Gastroesophageal sphincter (tissue), 4 donors: Measurements from ENCODE around the gene RNF150. TPM values are rescaled to one million over a fixed set of nuclear protein-coding genes. Genes with fewer than 3 reads are reported as not detected.

Source experiments
- ATAC-seq: fragments of 150-250 bp; one replicate; pipeline ENCODE4 v1.9.1; 2016; ENCODE audit warnings: mild to moderate bottlenecking, moderate library complexity
- H3K27ac ChIP-seq, 4 donors: fragments of 200-600 bp; sonication (generic) in 3 of 4; 1 replicate in 3 of 4; 2 replicates in 1 of 4; pipeline ENCODE4 v1.5.1; 2016 to 2019
- H3K27me3 ChIP-seq: fragments of 200-600 bp; sonication (generic); one replicate; pipeline ENCODE4 v1.5.1; 2019
- H3K36me3 ChIP-seq, 2 donors: fragments of 200-600 bp; sonication (generic); one replicate each; pipeline ENCODE4 v1.5.1; 2019; ENCODE audit warnings: control low read depth in 1 of 2
- H3K4me1 ChIP-seq, 3 donors: fragments of 200-600 bp; sonication (generic); 1 replicate in 2 of 3; 2 replicates in 1 of 3; pipeline ENCODE4 v1.5.1; 2016 to 2019; ENCODE audit warnings: control low read depth in 2 of 3
- H3K4me3 ChIP-seq, 2 donors: fragments of 200-600 bp; sonication (generic); one replicate each; pipeline ENCODE4 v1.5.1; 2019; ENCODE audit warnings: mild to moderate bottlenecking in 1 of 2, moderate library complexity in 1 of 2
- H3K9me3 ChIP-seq, 3 donors: fragments of 200-600 bp; sonication (generic); one replicate each; pipeline ENCODE4 v1.5.1; 2017 to 2019; ENCODE audit warnings: control low read depth in 2 of 3
- EP300 ChIP-seq: sonication (generic); formaldehyde crosslinking; IDR thresholded peaks from one replicate; pipeline ENCODE4 v1.6.1; 2017; ENCODE audit warnings: antibody characterized with exemption, mild to moderate bottlenecking
- POLR2A ChIP-seq, 2 donors: fragments of 450-650 bp; IDR thresholded peaks; one replicate each; pipeline ENCODE4 v1.6.1; 2017; ENCODE audit warnings: antibody characterized with exemption in 2 of 2, mild to moderate bottlenecking in 2 of 2, moderate library complexity in 1 of 2
- POLR2AphosphoS5 ChIP-seq: sonication (generic); formaldehyde crosslinking; IDR thresholded peaks from one replicate; pipeline ENCODE4 v1.6.1; 2017; ENCODE audit warnings: antibody characterized with exemption
- WGBS, 2 donors: methylation state at CpG; one replicate each; pipeline ENCODE4 v1.1.5; 2018; ENCODE audit warnings: low coverage in 1 of 2; 5-methylcytosine and 5-hydroxymethylcytosine counted together
- total RNA-seq, 4 donors: library from RNA; depleted of rRNA; stranded (reverse); fragments of >200 nt; gene quantifications; one replicate each; pipeline ENCODE4 v1.1.0, GENCODE V29; 2016
- TF ChIP-seq, protein P1 (sequence below), 4 experiments: fragments of 200-600 bp in 2 of 4; fragments of 450-650 bp in 2 of 4; sonication (generic) in 1 of 4; IDR thresholded peaks; one replicate each; pipeline ENCODE4 v1.5.1; 2017 to 2019; ENCODE audit warnings: antibody characterized with exemption in 4 of 4, mild to moderate bottlenecking in 2 of 4, moderate library complexity in 2 of 4

RNF150 gene
- total RNA-seq, 4 donors from 2014 or later, result 36.5 to 70.5 (median 59.9) TPM

DNA sequence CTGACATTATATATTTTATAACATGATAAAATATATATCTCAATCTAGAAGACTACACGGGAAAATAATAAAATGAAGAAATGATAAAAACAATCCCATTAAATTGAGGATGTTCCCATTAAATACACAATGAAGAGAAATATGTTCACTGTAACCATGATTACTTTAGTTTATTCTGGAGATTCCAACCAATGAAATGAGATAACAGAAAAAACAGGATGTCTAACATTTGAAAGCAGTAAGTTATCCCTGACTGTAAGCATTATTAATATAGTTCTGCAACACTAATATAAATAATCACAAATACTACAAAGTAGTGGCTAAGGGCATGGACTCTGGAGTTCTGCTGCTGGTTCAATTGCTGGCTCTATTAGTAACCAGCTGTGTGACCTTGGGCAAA is 169.4 kb downstream of the RNF150 start:
- H3K4me3 ChIP-seq, result no peak overlapping the region
- H3K9me3 ChIP-seq, result no peaks in the 10 kb centered on the region
- no peaks in the 10 kb centered on the region for H3K27me3 ChIP-seq
- TF ChIP-seq, protein P1, sequence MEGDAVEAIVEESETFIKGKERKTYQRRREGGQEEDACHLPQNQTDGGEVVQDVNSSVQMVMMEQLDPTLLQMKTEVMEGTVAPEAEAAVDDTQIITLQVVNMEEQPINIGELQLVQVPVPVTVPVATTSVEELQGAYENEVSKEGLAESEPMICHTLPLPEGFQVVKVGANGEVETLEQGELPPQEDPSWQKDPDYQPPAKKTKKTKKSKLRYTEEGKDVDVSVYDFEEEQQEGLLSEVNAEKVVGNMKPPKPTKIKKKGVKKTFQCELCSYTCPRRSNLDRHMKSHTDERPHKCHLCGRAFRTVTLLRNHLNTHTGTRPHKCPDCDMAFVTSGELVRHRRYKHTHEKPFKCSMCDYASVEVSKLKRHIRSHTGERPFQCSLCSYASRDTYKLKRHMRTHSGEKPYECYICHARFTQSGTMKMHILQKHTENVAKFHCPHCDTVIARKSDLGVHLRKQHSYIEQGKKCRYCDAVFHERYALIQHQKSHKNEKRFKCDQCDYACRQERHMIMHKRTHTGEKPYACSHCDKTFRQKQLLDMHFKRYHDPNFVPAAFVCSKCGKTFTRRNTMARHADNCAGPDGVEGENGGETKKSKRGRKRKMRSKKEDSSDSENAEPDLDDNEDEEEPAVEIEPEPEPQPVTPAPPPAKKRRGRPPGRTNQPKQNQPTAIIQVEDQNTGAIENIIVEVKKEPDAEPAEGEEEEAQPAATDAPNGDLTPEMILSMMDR (IDR thresholded peaks at IDR 0.05), result no peak
- TF ChIP-seq POLR2AphosphoS5 (no peak), EP300 (no peak)
- peaks cover 0 to under 1% (median 0%) of the 10 kb centered on the region in 3 donors for H3K4me1 ChIP-seq
- no peaks in the 10 kb centered on the region for H3K36me3 ChIP-seq
- no peak overlapping the region for H3K27ac ChIP-seq
- WGBS, 2 donors, result 95 to 100% methylated on average over 1 of the region's 1 CpG
- ATAC-seq, result no peak

DNA sequence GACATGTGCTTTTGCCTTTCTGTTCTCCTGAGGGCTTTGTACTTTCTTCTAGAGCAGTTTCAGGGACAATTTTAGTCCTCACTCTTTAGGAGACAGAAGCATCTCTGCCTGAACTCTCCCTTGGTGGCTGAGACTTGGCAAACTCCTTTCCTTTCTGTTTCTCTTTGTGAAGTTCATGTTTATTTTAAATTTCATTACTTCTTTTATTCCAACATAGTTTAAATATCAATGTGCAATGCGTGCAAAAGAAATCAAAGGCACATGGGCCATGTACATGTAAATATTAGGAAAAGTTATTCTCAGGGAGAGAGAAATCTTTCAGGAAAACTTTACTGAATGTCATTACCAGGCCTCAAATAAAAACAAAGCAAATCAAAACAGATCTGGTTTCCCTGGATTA is 177.6 kb downstream of the RNF150 start:
- peaks cover 6 to 40% (median 7%) of the 10 kb centered on the region in 3 donors for H3K4me1 ChIP-seq
- ATAC-seq, result no peak
- 17% methylated on average over 1 of the region's 1 CpG; no CpG with 5 or more reads in 1 of the 2 donors for WGBS, 2 donors
- H3K9me3 ChIP-seq, result no peaks in the 10 kb centered on the region
- TF ChIP-seq, protein P1 (IDR thresholded peaks at IDR 0.05), result no peak
- TF ChIP-seq POLR2AphosphoS5 (peak; percentile 16), POLR2A (IDR thresholded peaks at IDR 0.05) (no peak)
- H3K27ac ChIP-seq, result peak overlapping the region; percentile 67 to 83 (median 76)
- no peak overlapping the region for H3K4me3 ChIP-seq
- no peaks in the 10 kb centered on the region for H3K36me3 ChIP-seq
- H3K27me3 ChIP-seq, result no peaks in the 10 kb centered on the region

DNA sequence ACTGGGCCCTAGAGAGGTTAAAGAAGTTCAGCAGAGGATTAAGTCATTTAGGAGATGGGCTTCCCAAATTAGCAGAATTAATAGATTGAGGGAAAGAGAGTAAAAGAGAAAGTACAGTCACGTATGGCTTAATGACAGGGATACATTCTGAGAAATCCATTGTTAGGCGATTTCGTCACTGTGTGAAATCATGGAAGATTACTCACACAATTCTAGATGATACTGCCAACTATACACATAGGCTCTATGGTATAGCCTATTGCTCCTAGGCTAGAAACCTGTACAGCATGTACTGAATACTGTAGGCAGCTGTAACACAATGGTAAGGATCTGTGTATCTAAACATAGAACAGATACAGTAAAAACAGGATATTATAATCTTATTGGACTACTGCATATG is 180.6 kb downstream of the RNF150 start:
- Histone ChIP-seq H3K4me3 (no peak overlapping the region), H3K36me3 (no peaks in the 10 kb centered on the region), H3K9me3 (no peaks in the 10 kb centered on the region), H3K27ac (peak overlapping the region in 3 of 4 donors; percentile 46 to 62 (median 57)), H3K27me3 (no peaks in the 10 kb centered on the region), H3K4me1 (peaks cover 6 to 41% (median 7%) of the 10 kb centered on the region in 3 donors)
- ATAC-seq, result no peak
- WGBS, 2 donors, result 70 to 74% methylated on average over 3 of the region's 3 CpGs
- TF ChIP-seq, protein P1 (IDR thresholded peaks at IDR 0.05), result no peak
- TF ChIP-seq POLR2A (IDR thresholded peaks at IDR 0.05) (no peak), EP300 (no peak), POLR2AphosphoS5 (peak; percentile 28)

DNA sequence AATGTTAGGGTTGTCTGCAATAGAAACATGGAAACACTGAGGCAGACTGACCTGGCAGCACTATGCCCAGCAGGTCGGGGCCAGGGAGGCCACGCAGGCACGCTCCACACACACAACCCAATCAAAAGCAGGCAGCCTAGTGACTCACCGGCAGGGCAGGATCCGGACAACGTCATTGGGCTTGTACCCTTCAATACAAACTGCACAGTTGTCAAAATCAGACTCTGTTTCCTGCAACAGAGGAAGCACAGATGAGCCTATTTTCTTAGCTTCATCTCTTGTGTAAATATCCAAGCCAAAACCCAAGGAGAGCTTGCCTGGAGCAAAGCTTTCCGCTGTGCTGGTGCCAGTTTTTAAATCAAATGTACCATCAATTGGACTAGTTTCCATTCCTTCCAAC is 185.8 kb downstream of the RNF150 start:
- no peaks in the 10 kb centered on the region for H3K36me3 ChIP-seq
- no peaks in the 10 kb centered on the region for H3K27me3 ChIP-seq
- peak; percentile 63 for ATAC-seq
- peak overlapping the region; percentile 1 to 66 (median 50) for H3K27ac ChIP-seq
- no peaks in the 10 kb centered on the region for H3K9me3 ChIP-seq
- 46 to 67% methylated on average over 1 to 7 of the region's 7 CpGs for WGBS, 2 donors
- H3K4me1 ChIP-seq, result peaks cover 0 to 42% (median 10%) of the 10 kb centered on the region in 3 donors
- no peak for TF ChIP-seq POLR2A (IDR thresholded peaks at IDR 0.05)
- TF ChIP-seq, protein P1 (IDR thresholded peaks at IDR 0.05), result no peak
- H3K4me3 ChIP-seq, result no peak overlapping the region

DNA sequence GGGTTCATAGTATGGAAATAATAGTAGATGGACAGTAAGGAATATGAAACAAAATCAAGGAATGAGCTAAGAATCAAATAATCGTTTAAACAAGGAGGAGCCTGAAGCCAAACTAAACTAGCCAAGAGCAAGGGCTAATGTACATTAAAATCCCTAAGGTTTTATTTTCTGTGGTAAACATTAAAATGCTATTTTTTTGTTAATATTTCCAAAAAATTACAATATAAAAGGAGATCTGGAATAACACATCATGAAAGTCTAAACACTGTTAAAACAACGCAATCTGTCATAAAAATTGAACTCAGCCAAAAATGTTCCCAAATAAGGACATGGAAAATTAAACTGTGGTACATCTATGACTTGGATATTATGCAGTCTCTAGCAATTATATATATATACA is 188.2 kb downstream of the RNF150 start:
- TF ChIP-seq, protein P1 (IDR thresholded peaks at IDR 0.05), result no peak
- no peak for TF ChIP-seq POLR2AphosphoS5
- no peak for TF ChIP-seq POLR2A (IDR thresholded peaks at IDR 0.05)
- no peak for TF ChIP-seq EP300
- Histone ChIP-seq H3K9me3 (no peaks in the 10 kb centered on the region), H3K27ac (peak overlapping the region in 3 of 4 donors; percentile 34 to 61 (median 54)), H3K27me3 (no peaks in the 10 kb centered on the region), H3K4me3 (no peak overlapping the region), H3K36me3 (no peaks in the 10 kb centered on the region), H3K4me1 (peaks cover 0 to 58% (median 14%) of the 10 kb centered on the region in 3 donors)
- ATAC-seq, result no peak
- WGBS, 2 donors, result 46 to 65% methylated on average over 2 of the region's 2 CpGs
